GM12878 (cell line): ENCODE results near the gene NUP37.

ENCODE experiments used
- ATF3 ChIP-seq: IDR thresholded peaks from 2 replicates; pipeline ENCODE4 v1.6.1; 2011; ENCODE audit warnings: low read depth, mild to moderate bottlenecking, low read length, moderate library complexity, borderline replicate concordance; ENCODE audit errors: extremely low read depth
- BRCA1 ChIP-seq: IDR thresholded peaks from 2 replicates; pipeline ENCODE4 v1.6.1; 2011; ENCODE audit warnings: low read depth, low read length, improper control_type of control experiment
- CHD4 ChIP-seq: fragments of 200-600 bp; sonication (generic); IDR thresholded peaks from 2 replicates; pipeline ENCODE4 v1.6.1; 2016; ENCODE audit warnings: mild to moderate bottlenecking
- CTCF ChIP-seq, 3 experiments: IDR thresholded peaks in 2 of 3; conservative IDR thresholded peaks in 1 of 3; 2 replicates each; pipeline ENCODE4 v1.5.1; 2011; ENCODE audit warnings: low read depth in 3 of 3, low read length in 3 of 3, mild to moderate bottlenecking in 3 of 3, control low read depth in 2 of 3, moderate library complexity in 2 of 3, inconsistent platforms in 1 of 3, mixed read lengths in 1 of 3; ENCODE audit not compliant: control insufficient read depth in 2 of 3, insufficient read depth in 1 of 3; ENCODE audit errors: extremely low read depth in 1 of 3
- EP300 ChIP-seq, 2 experiments: fragments of 150-350 bp in 1 of 2; IDR thresholded peaks; 2 replicates each; pipeline ENCODE4 v1.6.1; 2011 to 2012; ENCODE audit warnings: low read depth in 2 of 2, low read length in 2 of 2, borderline replicate concordance in 1 of 2, improper control_type of control experiment in 1 of 2, inconsistent platforms in 1 of 2; ENCODE audit not compliant: control insufficient read depth in 1 of 2
- EZH2 ChIP-seq: IDR thresholded peaks from 2 replicates; pipeline ENCODE4 v1.6.1; 2012; ENCODE audit warnings: low read depth, mild to moderate bottlenecking, control low read depth, inconsistent platforms, low read length, borderline replicate concordance; ENCODE audit not compliant: control insufficient read depth
- JUND ChIP-seq: IDR thresholded peaks from 2 replicates; pipeline ENCODE4 v1.6.1; 2012; ENCODE audit warnings: low read depth, mild to moderate bottlenecking, low read length, improper control_type of control experiment, moderate library complexity
- KAT2A ChIP-seq: conservative IDR thresholded peaks from 2 replicates; pipeline ENCODE4 v1.6.1; 2011; ENCODE audit warnings: low read depth, low read length; ENCODE audit not compliant: control insufficient read depth
- MYC ChIP-seq: IDR thresholded peaks from 2 replicates; pipeline ENCODE4 v1.6.1; 2011; ENCODE audit warnings: mild to moderate bottlenecking, low read length, moderate library complexity, inconsistent platforms; ENCODE audit not compliant: insufficient read depth, insufficient replicate concordance, insufficient read length, severe bottlenecking
- POLR2A ChIP-seq: IDR thresholded peaks from 2 replicates; pipeline ENCODE4 v1.6.1; 2011; ENCODE audit warnings: low read depth, mild to moderate bottlenecking, low read length
- POLR2AphosphoS5 ChIP-seq: IDR thresholded peaks from 2 replicates; pipeline ENCODE4 v1.6.1; 2011; ENCODE audit warnings: mild to moderate bottlenecking, low read length, inconsistent platforms
- ZBED1 ChIP-seq: IDR thresholded peaks from 2 replicates; pipeline ENCODE4 v1.6.1; 2016; ENCODE audit warnings: borderline replicate concordance
- TF ChIP-seq, protein P1 (sequence below): fragments of 150-350 bp; IDR thresholded peaks from 2 replicates; pipeline ENCODE4 v1.6.1; 2014; ENCODE audit warnings: mild to moderate bottlenecking, low read depth, low read length
- TF ChIP-seq, protein P2 (sequence below): fragments of 450-650 bp; IDR thresholded peaks from 2 replicates; pipeline ENCODE4 v1.6.1; 2017; ENCODE audit warnings: antibody characterized with exemption, mild to moderate bottlenecking, moderate library complexity

DNA sequence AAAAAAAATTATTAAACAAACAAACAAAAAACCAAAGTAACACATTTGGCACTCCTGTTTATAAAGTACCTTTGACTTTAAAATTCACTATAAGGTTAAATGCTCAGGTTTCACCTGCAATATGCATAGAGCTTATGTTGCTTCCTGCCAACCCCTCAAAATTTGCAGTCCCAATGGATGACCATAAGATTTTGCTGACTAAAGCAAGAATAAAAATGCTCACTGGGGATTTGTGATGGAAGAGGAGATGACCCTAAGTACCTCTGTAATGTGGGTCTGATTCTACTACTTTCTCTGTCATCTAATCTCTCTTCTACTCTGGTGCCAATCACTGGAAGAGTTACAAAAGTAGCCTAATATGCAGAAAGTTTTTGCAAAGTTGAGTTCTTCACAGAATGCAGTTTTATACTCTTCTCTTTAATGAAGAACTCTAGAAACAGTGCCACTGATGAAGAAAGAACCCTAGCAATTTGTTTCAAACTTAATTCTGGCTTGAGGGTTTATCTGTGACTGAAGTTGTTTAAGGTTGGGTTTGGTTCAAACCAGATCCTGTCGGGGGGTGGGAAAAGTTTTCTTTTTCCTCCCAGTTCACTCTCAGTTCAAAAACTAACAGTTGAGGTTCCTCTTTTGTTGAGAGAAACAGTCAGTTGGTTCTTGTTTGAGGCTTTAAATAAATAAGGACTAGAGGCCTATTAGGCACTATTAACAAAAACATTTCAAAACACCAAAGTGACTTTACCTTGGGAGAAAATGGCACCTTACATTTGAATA, 69.1 kb downstream of the NUP37 start:
- TF ChIP-seq CTCF (IDR thresholded peaks at IDR 0.05 in 2 of 3, conservative IDR thresholded peaks at IDR 0.05 in 1 of 3; ENCODE audit: control insufficient read depth in 2 of 3, extremely low read depth in 1 of 3, insufficient read depth in 1 of 3, low read depth in 3 of 3, low read length in 3 of 3), result no peak
- TF ChIP-seq, protein P1, sequence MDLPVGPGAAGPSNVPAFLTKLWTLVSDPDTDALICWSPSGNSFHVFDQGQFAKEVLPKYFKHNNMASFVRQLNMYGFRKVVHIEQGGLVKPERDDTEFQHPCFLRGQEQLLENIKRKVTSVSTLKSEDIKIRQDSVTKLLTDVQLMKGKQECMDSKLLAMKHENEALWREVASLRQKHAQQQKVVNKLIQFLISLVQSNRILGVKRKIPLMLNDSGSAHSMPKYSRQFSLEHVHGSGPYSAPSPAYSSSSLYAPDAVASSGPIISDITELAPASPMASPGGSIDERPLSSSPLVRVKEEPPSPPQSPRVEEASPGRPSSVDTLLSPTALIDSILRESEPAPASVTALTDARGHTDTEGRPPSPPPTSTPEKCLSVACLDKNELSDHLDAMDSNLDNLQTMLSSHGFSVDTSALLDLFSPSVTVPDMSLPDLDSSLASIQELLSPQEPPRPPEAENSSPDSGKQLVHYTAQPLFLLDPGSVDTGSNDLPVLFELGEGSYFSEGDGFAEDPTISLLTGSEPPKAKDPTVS, result no peak
- TF ChIP-seq POLR2AphosphoS5, result no peak
- TF ChIP-seq CHD4, result no peak
- TF ChIP-seq, protein P2, sequence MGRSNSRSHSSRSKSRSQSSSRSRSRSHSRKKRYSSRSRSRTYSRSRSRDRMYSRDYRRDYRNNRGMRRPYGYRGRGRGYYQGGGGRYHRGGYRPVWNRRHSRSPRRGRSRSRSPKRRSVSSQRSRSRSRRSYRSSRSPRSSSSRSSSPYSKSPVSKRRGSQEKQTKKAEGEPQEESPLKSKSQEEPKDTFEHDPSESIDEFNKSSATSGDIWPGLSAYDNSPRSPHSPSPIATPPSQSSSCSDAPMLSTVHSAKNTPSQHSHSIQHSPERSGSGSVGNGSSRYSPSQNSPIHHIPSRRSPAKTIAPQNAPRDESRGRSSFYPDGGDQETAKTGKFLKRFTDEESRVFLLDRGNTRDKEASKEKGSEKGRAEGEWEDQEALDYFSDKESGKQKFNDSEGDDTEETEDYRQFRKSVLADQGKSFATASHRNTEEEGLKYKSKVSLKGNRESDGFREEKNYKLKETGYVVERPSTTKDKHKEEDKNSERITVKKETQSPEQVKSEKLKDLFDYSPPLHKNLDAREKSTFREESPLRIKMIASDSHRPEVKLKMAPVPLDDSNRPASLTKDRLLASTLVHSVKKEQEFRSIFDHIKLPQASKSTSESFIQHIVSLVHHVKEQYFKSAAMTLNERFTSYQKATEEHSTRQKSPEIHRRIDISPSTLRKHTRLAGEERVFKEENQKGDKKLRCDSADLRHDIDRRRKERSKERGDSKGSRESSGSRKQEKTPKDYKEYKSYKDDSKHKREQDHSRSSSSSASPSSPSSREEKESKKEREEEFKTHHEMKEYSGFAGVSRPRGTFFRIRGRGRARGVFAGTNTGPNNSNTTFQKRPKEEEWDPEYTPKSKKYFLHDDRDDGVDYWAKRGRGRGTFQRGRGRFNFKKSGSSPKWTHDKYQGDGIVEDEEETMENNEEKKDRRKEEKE, result no peak
- no peak for TF ChIP-seq ZBED1
- TF ChIP-seq EZH2, result no peak
- no peak for TF ChIP-seq MYC
- no peak for TF ChIP-seq ATF3
- no peak for TF ChIP-seq KAT2A
- no peak for TF ChIP-seq POLR2A
- no peak for TF ChIP-seq EP300 (IDR thresholded peaks at IDR 0.05; ENCODE audit: borderline replicate concordance in 1 of 2, control insufficient read depth in 1 of 2, low read depth in 2 of 2, low read length in 2 of 2)
- TF ChIP-seq JUND, result no peak
- TF ChIP-seq BRCA1, result no peak
